HepG2 (cell line): ENCODE data around the gene PRMT6. TPM values are rescaled to one million over a fixed set of nuclear protein-coding genes. Genes with fewer than 3 reads are reported as not detected.

Experiments used
- BCL6 ChIP-seq: IDR thresholded peaks from 2 replicates; pipeline ENCODE4 v1.6.1; 2016; ENCODE audit warnings: missing genetic modification reagents, missing compliant biosample characterization
- DZIP1 ChIP-seq: sonication (generic); formaldehyde crosslinking; IDR thresholded peaks from 2 replicates; pipeline ENCODE4 v1.5.0; 2020; ENCODE audit warnings: mild to moderate bottlenecking, missing genetic modification reagents
- NFE2 ChIP-seq: sonication (generic); formaldehyde crosslinking; IDR thresholded peaks from 2 replicates; pipeline ENCODE4 v1.4.0; 2020; ENCODE audit warnings: missing genetic modification reagents
- TFDP2 ChIP-seq: sonication (generic); formaldehyde crosslinking; IDR thresholded peaks from 2 replicates; pipeline ENCODE4 v1.4.0; 2020; ENCODE audit warnings: missing genetic modification reagents
- THAP7 ChIP-seq: sonication (generic); formaldehyde crosslinking; IDR thresholded peaks from 2 replicates; pipeline ENCODE4 v1.8.1; 2023; ENCODE audit warnings: mild to moderate bottlenecking, missing genetic modification reagents
- ZHX2 ChIP-seq, 2 experiments: sonication (generic) in 1 of 2; formaldehyde crosslinking in 1 of 2; IDR thresholded peaks; 2 replicates each; pipeline versions ENCODE4 v1.6.1 to v1.9.0; 2014 to 2022; ENCODE audit warnings: antibody characterized with exemption in 1 of 2, borderline replicate concordance in 1 of 2, inconsistent platforms in 1 of 2, low read depth in 1 of 2, missing genetic modification reagents in 1 of 2
- ZNF362 ChIP-seq: sonication (generic); formaldehyde crosslinking; IDR thresholded peaks from 2 replicates; pipeline ENCODE4 v1.4.0; 2020; ENCODE audit warnings: missing genetic modification reagents, mild to moderate bottlenecking, borderline replicate concordance
- ZNF550 ChIP-seq: sonication (generic); formaldehyde crosslinking; IDR thresholded peaks from 2 replicates; pipeline ENCODE4 v1.4.0; 2020; ENCODE audit warnings: mild to moderate bottlenecking, missing genetic modification reagents, borderline replicate concordance
- ZNF614 ChIP-seq: IDR thresholded peaks from 2 replicates; pipeline ENCODE4 v1.6.1; 2018; ENCODE audit warnings: missing biosample characterization, missing genetic modification reagents, inconsistent platforms, borderline replicate concordance
- ZNF720 ChIP-seq: sonication (generic); formaldehyde crosslinking; IDR thresholded peaks from 2 replicates; pipeline ENCODE4 v1.4.0; 2020; ENCODE audit warnings: missing genetic modification reagents
- ZXDC ChIP-seq: sonication (generic); formaldehyde crosslinking; IDR thresholded peaks from 2 replicates; pipeline ENCODE4 v1.5.0; 2020; ENCODE audit warnings: mild to moderate bottlenecking, missing genetic modification reagents
- polyA plus RNA-seq, 8 experiments: library from polyadenylated mRNA; depleted of rRNA in 3 of 8; stranded (reverse) in 7 of 8; unstranded in 1 of 8; fragments of >200 nt; fragmentation: Illumina TruSeq in 4 of 8; extraction: Trizol in 4 of 8; gene quantifications; 2 replicates each; pipeline versions ENCODE4 v1.2.1 to v1.2.3, GENCODE V29; 2011 to 2016; ENCODE audit warnings: low read depth in 4 of 8, missing spikeins in 1 of 8, mixed read lengths in 1 of 8; ENCODE audit not compliant: insufficient read depth in 1 of 8
- total RNA-seq, 5 experiments: library from RNA; depleted of rRNA; stranded (reverse); fragments of >200 nt; fragmentation: Illumina TruSeq; extraction: Trizol; gene quantifications; 2 replicates each; pipeline ENCODE4 v1.2.3, GENCODE V29; 2016; ENCODE audit warnings: low read depth in 1 of 5

PRMT6 gene
- total and polyA plus RNA-seq, 2 of the 13 experiments (the other 11 are each of a cell fraction or from before 2014, with no cell fraction given), result 8.1 to 15.8 TPM

- TF ChIP-seq DZIP1 (CRISPR knock-in tag) (no peak), ZNF550 (CRISPR knock-in tag) (no peak), NFE2 (CRISPR knock-in tag) (no peak), ZHX2 (IDR thresholded peaks at IDR 0.05; ENCODE audit: low read depth) (no peak), ZHX2 (CRISPR knock-in tag; IDR thresholded peaks at IDR 0.05; ENCODE audit: borderline replicate concordance) (no peak), BCL6 (no peak), THAP7 (no peak), ZXDC (CRISPR knock-in tag) (no peak), ZNF362 (CRISPR knock-in tag) (no peak), TFDP2 (no peak), ZNF614 (no peak), ZNF720 (CRISPR knock-in tag) (no peak)
Measured at GRCh38 chr1:107095647-107096046, 39.2 kb downstream of the PRMT6 start (continued).
